Muscle of arm (tissue), 12 donors: ENCODE measurements around the gene ELOVL5. TPM values are rescaled to one million over a fixed set of nuclear protein-coding genes. Genes with fewer than 3 reads are reported as not detected.
"Not testable (repeated sequence)": the region's sequence is repeated elsewhere in the genome, so short reads cannot be mapped to it uniquely, and the experiment has no call there.

Experiments
- DNase-seq: peaks from one replicate; pipeline ENCODE4 v3.0.0-alpha.2; 2013
- polyA plus RNA-seq, 12 donors: library from polyadenylated mRNA; unstranded; fragments of 120-200 nt; gene quantifications; one replicate each; pipeline ENCODE4 v1.2.1, GENCODE V29; 2013; ENCODE audit not compliant: insufficient read length in 12 of 12

ELOVL5 gene
- polyA plus RNA-seq, 12 donors = 25.8 to 73.2 (median 43.7) TPM; not detected in 1

DNA sequence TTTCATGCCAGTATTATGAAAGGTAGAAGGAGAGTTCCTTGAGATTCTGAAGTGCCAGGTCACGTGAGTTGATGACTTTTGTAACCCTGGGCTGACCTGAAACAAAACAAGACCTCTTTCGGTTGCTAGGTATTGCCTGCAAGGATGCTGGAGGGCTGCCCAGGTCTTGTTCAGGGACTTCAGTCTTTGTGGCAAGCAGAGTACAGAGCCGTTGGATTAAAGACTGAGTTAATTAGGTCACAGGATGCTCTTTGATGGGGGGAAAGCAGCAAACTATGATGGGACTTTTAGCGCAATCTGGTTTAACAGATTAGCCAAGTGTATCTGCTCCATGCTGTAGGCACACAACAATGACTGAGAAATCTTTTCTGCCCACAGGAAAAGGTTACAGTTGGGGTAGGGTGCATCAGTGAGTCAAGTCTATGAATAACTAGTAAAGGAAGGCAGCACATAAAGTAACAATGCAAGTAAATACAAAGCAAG lies 12.8 kb upstream of the ELOVL5 start:
- DNase-seq = no peak

DNA sequence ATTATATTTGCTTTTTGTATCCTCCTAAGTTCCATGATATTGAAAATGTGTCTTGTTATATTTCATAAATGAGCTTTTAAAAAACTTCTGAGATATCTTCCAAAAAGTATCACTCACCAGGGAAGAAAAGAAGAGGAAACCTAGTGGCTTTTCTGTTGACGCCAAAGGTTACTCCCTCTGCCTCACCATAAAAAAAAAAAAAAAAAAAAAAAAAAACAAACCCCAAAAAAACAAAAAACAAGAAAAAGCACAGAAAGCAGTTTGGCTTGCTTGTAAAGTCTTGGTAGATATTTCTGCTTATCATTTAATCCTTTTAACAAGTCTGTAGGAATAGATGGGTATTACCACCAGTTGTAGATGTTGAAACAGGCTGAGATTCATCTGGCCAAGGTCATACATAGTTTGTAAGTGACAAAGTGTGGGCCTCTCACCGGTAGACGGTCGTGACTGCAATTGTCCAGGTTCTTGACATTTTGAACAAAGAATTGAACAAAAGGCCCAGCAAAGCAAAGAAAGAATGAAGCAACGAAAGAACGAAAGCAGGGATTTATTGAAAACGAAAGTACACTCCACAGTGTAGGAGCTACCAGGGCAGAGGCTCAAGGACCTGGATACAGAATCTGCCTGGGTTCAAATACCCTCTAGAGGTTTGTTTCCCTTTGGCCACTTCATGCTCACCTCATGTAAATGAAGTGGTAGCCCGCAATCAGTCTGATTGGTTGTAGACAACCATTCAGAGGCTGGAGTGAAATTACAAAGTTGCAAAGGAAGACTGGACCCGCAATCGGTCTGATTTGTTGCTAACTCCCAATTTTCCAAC lies 11.6 kb upstream of the ELOVL5 start:
- DNase-seq = peak; percentile 22

DNA sequence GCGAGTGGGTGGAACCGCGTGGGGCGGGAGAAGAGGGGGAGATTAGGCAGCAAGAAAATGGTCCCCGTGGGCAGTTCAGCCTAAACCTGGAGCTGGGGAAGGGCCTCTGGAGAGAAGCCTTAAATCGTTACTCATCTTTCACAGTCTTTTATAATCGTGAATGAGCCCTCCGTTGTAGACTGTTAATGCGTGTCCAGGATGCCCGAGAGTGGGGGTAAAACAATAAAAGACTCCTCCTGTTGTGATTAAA lies 11.0 kb upstream of the ELOVL5 start:
- DNase-seq = no peak

DNA sequence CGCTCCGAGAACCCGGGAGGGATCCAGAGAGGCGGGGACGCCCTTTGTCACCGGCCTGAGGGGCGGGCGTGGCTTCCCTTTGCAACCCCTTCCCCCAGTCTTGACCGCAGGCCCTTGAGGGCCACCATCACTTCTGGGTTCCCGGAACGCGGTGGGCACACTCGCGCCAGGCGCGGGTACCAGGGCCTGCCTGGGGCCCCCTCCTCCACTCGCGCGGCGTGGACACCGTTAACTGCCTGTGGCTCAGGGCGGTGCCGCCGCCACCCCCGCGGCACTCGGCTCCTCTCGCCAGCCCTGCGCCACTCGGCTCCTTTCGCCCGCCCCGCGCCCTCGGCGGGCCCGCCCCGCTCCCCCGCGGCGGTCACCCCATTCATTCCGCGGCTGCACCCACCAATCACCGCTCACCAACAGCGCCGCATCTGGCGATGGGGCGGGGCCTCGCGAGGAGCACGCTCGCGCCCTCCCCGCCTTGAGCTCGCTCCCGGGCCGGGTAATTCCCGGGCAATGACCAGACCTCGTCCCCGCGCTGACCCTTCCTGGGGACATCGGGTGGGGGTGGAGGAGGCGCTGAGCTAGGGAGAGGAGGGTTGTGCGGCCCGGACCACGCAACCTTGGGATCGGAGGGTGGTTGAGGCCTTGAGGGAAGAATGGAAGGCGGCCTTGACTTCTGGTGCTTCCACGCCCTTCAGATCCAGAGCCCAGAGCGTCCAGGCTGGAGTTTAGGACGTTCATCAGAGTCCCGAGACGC lies 10.5 kb upstream of the ELOVL5 start:
- DNase-seq = peak; percentile 96

DNA sequence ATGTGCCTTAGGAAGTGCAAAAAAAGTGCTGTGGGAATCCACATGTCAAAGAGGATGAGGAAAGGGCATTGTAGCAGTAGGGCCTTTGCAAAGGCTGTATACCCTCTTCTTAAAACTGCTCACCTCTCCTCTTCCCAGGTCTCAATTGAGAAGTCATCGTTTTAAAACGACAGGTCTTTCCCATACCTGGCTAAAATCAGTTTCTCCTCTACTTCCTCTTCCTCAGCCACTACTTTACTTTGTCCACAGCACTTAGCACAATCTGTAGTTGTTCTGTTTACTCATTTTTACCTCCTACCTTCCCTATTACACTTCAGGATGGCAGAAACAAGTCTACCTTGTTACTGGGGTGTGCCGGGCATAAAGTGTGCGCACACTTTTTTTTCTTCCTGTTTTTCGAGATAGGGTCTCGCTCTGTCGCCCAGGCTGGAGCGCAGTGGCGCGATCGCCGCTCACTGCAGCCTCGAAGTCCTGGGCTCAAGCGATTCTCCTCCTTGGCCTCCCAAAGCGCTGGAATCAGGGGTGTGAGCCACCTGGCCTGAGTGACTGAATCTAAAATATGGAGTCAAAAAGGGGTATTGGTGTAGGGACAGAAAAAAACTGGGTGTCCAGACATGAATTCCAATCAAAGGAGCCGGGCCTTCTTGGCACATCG lies 9.8 kb upstream of the ELOVL5 start:
- peak; percentile 56 for DNase-seq

DNA sequence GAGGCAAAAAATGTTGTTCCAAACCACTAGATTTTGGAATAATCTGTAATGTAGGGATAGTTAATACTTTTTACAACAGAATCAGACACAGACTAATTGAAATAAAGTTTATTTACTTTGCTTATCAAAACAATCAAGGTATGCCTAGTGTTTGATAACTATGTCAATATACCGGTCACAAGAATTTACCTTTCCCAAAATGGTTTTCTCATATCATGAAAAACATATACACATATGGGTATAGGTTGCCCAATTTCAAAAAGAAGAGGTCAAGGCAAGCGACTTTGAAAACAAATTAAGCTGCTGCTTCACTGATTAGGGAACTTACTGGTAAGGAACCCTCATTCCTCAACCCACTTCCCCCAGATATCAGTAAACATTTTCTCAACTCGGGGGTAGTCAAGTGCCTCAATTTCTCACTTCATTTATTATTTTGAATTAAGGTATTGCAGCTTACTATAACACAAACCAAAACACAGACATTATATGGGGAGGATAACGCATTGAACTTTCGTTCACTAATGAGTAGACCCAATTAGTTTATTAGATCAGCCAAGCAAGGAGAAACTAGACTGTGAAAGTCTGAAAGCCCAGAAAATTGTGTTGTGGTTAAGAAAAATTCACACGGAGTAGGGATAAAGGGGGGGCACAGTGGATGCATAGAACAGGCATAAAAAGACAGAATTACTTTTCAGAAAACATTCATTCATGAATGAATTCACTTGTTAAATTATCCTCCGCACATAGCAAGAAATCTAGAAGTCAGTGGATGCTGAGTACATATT lies 9.0 kb upstream of the ELOVL5 start:
- no peak for DNase-seq

DNA sequence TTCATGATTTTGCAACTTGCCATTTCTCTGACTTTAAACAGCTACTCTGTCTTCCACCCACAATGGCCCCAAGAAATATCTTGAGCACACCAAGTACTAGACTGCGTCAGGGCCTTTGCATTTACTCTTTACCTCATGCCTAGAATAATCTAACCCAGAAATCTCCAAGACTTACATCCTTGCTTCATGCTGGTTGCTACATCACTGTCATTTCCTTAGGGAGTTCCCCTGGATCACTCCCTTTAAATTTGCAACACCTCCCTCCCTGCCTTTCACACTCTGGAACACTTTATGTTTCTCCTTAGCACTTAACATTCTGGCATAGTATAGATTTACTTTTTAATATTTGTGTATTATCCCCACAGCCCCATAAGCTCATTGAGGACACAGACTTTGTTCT lies 4.9 kb upstream of the ELOVL5 start:
- DNase-seq = no peak

DNA sequence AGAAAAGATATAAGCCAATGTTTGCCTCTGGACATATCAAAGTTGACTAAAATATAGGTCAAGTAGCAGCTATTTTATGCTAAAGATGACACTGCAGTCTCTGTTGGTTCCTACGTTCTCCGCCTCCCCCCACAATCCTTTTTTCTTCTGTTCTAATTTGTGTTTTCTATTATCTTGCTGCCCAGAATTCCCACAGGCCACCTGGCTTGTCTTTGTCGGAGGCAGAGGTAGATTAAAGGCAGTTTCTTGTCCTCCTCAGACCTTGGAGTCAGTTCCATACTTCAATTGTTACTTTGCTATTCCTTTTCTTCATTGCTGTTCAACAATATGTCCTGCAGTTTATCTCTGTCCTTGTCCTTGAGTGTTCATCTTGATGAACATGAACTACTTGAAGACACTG lies 3.6 kb upstream of the ELOVL5 start:
- DNase-seq = no peak

DNA sequence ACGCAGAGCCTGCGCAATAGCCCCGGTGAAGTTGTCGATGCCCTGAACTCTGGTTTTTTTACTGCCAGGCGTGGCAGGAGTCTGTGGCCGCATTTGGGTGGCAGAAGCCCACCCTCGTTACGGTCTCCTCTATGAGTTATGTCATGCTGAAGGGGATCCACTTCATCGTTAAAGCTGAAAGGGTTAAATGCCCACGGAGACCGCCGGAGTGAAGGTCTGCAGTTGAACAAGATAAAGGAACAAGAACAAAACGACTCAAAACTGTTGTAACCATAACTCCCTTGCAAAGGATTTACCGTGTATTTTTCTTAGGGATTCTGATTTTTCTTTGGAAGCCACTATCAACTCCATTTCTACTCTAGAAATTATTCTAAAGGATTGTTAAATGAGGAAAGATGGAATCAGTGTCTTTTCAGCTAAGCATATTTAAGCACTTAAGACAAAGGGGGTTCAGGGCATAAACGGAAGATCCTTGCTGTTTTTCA lies 501 bp upstream of the ELOVL5 start:
- no peak for DNase-seq

DNA sequence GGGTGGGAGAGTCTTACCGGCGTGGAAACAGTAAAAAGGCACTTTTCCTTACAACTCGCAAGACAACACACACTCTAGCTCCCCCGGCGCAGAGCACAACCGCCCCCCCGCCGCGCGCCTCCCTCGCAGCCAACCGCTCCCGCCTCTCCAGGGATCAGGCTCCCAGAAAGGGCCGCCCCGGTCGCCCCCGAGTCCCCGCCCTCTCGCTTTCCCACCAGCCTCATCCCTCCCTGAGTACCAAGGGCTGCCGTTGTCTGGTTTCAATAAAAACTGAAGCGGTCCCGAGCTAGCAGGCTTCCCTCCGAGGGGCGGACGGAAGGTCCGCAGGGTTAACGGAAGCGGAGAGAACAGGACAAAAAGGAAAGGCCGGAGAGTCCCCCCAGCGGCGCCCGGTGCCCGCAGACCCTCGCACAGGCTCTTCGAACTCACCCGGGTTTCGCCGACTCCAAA lies 804 bp downstream of the ELOVL5 start:
- DNase-seq = peak; percentile 67

DNA sequence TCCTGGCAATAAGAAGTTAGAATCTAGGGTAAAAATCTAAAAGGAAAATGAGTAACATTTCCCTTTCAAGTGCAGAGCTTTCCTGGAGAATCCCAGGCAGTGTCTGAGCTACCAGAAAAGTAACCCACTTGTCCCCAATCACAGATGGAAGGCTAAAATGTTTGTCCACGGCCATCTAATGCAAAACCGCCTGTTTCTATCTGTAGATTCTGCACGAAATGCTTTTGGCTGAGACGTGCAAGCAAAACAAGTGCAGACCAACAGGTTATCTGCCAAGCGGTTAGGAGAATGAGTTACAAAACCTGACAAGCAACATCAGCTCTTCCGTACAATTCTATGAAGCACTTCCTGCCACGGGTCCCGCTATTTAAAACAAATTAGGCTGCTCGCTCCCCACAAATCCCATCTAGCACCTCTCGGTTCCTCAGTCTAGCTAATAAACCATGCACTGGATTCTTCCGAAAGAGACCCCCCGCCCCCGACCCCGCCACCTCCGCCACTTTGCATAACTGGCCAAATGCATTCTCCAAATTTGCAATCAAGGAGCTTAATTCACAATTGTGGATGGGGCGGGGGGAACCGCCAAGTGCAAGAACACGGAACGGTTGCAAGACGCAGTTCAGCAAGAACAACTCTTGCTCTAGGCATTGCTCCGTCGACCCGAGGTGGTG lies 1.4 kb downstream of the ELOVL5 start:
- peak; percentile 23 for DNase-seq

DNA sequence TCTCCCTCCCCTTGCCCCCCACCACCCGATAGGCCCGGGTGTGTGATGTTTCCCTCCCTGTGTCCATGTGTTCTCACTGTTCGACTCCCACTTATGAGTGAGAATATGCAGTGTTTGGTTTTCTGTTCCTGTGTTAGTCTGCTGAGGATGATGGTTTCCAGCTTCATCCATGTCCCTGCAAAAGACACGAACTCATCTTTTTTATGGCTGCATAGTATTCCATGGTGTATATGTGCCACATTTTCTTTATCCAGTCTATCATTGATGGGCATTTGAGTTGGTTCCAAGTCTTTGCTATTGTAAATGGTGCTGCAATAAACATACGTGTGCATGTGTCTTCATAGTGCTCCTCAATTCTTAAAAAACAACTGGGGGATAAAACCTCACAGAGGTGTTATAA lies 2.7 kb downstream of the ELOVL5 start:
- not testable (repeated sequence) for DNase-seq

DNA sequence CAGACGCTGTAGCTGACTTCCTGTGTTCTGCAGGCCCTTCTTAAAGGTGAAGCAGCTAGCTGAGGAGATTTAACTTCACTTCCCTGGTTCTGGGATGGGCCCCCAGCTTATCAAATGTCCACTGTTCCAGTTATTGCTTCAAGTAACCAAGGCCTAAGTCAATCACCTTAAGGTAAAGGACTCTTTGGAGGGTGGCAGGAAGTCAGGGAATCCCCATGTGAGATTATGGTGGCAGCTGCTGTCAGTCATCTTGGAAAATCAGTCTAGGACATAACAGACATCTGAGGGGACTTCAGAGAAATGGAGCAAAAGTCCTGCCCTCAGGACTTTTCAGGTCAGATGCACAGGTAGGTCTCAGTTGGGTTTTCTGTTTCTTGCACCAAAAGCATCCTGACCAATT lies 3.8 kb downstream of the ELOVL5 start:
- DNase-seq = no peak

DNA sequence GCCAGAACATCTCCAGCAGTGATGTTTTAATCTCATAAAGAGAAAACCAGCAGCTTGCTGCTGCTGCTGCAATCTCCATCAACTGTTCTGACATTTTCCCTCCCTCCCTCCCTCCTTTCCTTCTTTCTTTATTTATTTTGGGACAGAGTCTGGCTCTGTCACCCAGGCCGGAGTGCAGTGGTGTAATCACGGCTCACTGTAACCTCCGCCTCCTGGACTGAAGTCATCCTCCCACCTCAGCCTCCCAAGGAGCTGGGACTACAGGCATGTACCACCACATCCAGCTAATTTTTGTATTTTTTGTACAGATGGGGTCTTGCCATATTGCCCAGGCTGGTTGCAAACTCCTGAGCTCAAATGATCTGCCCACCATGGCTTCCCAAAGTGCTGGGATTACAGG lies 5.7 kb downstream of the ELOVL5 start:
- DNase-seq = no peak

DNA sequence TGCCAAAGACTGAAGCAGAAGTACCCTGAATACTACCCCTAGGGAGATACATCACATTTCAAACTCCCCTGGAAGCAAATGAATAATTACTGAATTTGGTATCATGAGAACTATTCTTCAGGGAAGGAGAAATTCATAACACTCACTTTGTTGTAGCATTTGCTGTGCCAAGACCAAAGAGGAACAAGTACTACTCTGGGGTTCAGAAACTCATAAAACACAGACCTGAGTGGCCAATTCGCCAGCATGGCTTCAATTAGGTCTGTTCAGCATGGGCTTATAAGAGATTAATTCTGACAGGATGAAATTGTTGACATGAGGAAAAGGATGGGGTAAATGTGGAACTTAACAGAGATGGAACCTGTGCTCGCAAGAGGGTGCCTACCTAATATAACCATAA lies 6.5 kb downstream of the ELOVL5 start:
- DNase-seq = no peak

DNA sequence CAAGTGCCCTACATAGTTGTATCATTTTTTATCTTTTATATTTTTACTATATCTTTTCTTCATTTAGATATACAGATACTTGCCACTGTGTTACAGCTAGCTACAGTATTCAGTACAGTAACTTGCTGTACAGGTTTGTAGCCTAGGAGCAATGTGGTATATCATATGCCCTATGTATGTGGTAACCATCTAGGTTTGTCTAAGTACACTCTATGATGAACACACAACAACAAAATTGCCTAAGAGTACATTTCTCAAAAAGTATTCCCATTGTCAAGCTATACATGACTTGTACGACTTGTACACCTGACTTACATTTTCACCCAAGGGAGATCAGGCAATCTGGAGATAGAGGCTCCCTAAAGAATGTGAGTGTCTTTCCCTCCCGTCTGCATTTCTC lies 8.2 kb downstream of the ELOVL5 start:
- no peak for DNase-seq

DNA sequence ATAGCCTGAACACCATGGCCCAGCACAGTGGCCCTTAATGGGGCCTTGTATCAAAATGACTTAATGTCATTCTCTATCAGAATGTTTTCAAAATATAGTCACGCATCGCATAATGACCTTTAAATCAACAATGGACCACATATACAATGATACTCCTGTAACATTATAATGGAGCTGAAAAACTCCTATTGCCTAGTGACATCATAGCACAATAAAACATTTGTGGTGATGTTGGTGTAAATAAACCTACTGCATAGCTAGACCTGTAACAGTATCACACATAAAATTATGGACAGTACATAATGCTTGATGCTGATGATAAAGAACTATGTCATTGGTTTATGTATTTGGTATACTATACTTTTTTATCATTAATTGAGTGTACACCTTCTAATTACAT lies 9.3 kb downstream of the ELOVL5 start:
- no peak for DNase-seq

DNA sequence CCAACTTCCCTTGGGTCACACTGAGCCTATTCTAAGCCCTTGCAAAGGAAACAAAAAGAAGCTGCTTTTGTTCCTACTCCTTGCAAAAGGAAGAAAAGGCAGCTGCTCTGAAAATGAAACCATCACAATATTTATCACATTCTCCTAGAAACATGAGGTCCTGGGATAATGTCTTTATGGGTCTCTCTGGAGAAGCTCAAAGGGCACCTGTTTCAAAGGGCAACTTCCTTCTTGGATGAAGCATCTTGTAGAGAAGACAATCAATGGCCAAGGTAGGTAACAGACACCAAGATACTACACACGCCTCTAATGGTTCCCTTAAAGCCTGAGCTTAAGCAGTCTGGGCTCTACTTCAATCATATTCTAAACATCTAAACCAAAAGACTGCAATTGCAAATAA lies 10.4 kb downstream of the ELOVL5 start:
- no peak for DNase-seq

DNA sequence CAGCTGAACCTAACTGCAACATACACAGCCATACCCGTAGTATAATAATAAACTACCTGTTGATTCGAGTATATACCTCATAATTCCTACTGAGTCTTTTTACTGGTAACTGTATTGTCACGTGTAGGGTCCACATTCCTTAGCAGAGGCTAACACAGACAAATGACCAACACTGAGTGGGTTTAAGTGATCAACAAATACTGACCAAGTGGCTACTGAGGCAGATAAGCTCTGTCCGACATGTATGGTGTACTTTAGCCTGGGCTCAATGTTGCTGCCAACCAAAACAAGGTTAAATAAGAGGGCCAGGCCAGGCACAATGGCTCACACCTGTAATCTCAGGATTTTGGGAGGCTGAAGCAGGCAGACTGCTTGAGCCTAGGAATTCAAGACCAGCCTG lies 12.7 kb downstream of the ELOVL5 start:
- no peak for DNase-seq

DNA sequence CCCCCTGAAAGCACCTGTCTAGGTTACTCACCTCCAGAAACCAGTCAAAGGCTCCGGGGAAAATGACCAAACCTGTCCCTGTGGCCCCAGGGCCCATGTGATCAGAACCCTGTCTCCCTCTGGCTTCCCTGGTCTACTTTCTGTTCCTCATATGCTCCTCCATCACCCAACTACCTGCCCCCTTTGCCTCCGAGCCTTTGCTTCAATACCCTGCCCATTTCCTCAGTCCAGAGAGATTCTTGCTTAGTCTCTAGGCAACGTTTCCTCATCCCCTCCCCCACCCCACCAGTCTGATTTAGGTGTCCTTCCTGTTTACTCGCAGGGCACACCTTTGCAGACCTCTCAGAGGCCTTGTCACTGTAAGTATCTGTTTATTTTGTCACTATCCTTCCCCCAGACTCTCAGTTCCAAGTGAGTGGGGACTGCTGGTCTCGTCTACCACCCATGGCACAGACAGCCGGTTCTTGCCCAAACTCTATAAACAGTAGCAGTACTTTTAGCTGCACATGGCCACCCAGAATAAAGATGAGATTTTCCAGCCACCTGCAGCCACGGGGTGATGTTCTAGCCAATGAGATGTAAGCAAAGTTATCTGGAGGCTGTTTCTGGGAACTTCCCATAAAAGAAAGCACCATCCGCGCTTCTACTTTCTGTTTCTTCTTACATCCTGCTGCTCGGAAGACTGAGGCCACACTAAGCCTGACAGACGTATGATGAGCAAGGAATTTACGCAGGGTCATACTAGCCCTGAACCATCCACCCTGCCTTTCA lies 13.3 kb downstream of the ELOVL5 start:
- DNase-seq = no peak
